H1 (cell line): ENCODE data around the gene SIGLEC15. TPM values are rescaled to one million over a fixed set of nuclear protein-coding genes. Genes with fewer than 3 reads are reported as not detected.

Experiments used
- CTCF ChIA-PET: fragments of 300-600 bp; sonication (Branson Sonifier 250); formaldehyde crosslinking; loops from one replicate; lab custom pipeline; 2021; ENCODE audit not compliant: partially characterized antibody; lab: Charles Lee
- POLR2A ChIA-PET: fragments of 300-600 bp; sonication (Branson Sonifier 250); formaldehyde crosslinking; loops from one replicate; lab custom pipeline; 2021; ENCODE audit warnings: inconsistent platforms; ENCODE audit not compliant: partially characterized antibody; lab: Charles Lee
- DNase-seq, 2 experiments: peaks; one replicate each; pipeline versions ENCODE4 v3.0.0 to v3.0.0-alpha.2; 2010 to 2022; ENCODE audit warnings: low spot score in 2 of 2, low read depth in 1 of 2, mixed read lengths in 1 of 2
- FAIRE-seq: peaks from 2 replicates; lab custom pipeline; 2011; peaks lifted over from hg19 to GRCh38; lab: Jason Lieb, UNC
- H2AFZ ChIP-seq: 2 replicates; pipeline ENCODE4 v1.8.1; 2012; ENCODE audit warnings: low read length, inconsistent platforms
- H2AK5ac ChIP-seq: 2 replicates; pipeline ENCODE4 v1.6.1; 2013; ENCODE audit warnings: low read depth, low read length
- H2BK120ac ChIP-seq: replicated peaks from 2 replicates; pipeline ENCODE3; 2013; ENCODE audit warnings: low read depth, low read length, inconsistent platforms
- H2BK12ac ChIP-seq: 2 replicates; pipeline ENCODE4 v1.6.1; 2013; ENCODE audit warnings: low read depth, low read length
- H2BK15ac ChIP-seq: 2 replicates; pipeline ENCODE4 v1.6.1; 2013; ENCODE audit warnings: low read length
- H2BK20ac ChIP-seq: 2 replicates; pipeline ENCODE4 v1.6.1; 2013; ENCODE audit warnings: low read length
- H2BK5ac ChIP-seq: 2 replicates; pipeline ENCODE4 v1.6.1; 2013; ENCODE audit warnings: low read depth, low read length
- H3K14ac ChIP-seq: 2 replicates; pipeline ENCODE4 v1.6.1; 2013; ENCODE audit warnings: inconsistent platforms; ENCODE audit not compliant: insufficient read length
- H3K18ac ChIP-seq: 2 replicates; pipeline ENCODE4 v1.6.1; 2013; ENCODE audit warnings: low read length; ENCODE audit errors: extremely low read depth
- H3K23ac ChIP-seq: 2 replicates; pipeline ENCODE4 v1.6.1; 2013; ENCODE audit warnings: inconsistent platforms; ENCODE audit not compliant: insufficient read length
- H3K23me2 ChIP-seq: 2 replicates; pipeline ENCODE4 v1.6.1; 2013; ENCODE audit warnings: low read depth, low read length
- H3K27ac ChIP-seq: 2 replicates; pipeline ENCODE4 v1.6.1; 2011; ENCODE audit warnings: low read depth, low read length, inconsistent platforms
- H3K27me3 ChIP-seq, 4 experiments: replicated peaks in 1 of 4; 1 replicate in 1 of 4; 2 replicates in 3 of 4; pipeline versions ENCODE4 v1.6.1 to v1.8.1; 2011 to 2013; ENCODE audit warnings: low read length in 3 of 4, mild to moderate bottlenecking in 3 of 4, inconsistent platforms in 2 of 4, mixed read lengths in 2 of 4, moderate library complexity in 1 of 4; ENCODE audit not compliant: control insufficient read depth in 3 of 4, insufficient read depth in 3 of 4; ENCODE audit errors: extremely low read depth in 1 of 4
- H3K36me3 ChIP-seq, 4 experiments: 2 replicates each; pipeline versions ENCODE4 v1.6.1 to v1.8.1; 2011 to 2013; ENCODE audit warnings: mild to moderate bottlenecking in 4 of 4, low read length in 3 of 4, moderate library complexity in 2 of 4, control low read depth in 1 of 4, inconsistent platforms in 1 of 4; ENCODE audit not compliant: insufficient read depth in 4 of 4, control insufficient read depth in 2 of 4
- H3K4ac ChIP-seq: replicated peaks from 2 replicates; pipeline ENCODE3; 2013; ENCODE audit warnings: low read length, low read depth, mixed read lengths, inconsistent platforms; ENCODE audit not compliant: insufficient read length
- H3K4me1 ChIP-seq, 4 experiments: replicated peaks in 1 of 4; 1 replicate in 1 of 4; 2 replicates in 3 of 4; pipeline versions ENCODE4 v1.6.1 to v1.8.1; 2011 to 2013; ENCODE audit warnings: low read length in 3 of 4, inconsistent platforms in 2 of 4, mixed read lengths in 1 of 4; ENCODE audit not compliant: insufficient read depth in 4 of 4, control insufficient read depth in 3 of 4
- H3K4me2 ChIP-seq, 2 experiments: 2 replicates each; pipeline versions ENCODE4 v1.6.1 to v1.8.1; 2011 to 2013; ENCODE audit warnings: low read depth in 2 of 2, low read length in 2 of 2, control low read depth in 1 of 2, inconsistent platforms in 1 of 2, mild to moderate bottlenecking in 1 of 2; ENCODE audit not compliant: insufficient read depth in 1 of 2
- H3K4me3 ChIP-seq, 4 experiments: fragments of 200-600, 300-600 bp in 1 of 4; sonication (generic), shearing (Covaris generic), sonication (Bioruptor Twin) in 1 of 4; 2 replicates each; pipeline versions ENCODE4 v1.5.1 to v1.8.1; 2011 to 2016; ENCODE audit warnings: low read length in 4 of 4, low read depth in 3 of 4, control low read depth in 2 of 4, inconsistent platforms in 2 of 4, mild to moderate bottlenecking in 2 of 4, mixed read lengths in 1 of 4, moderate library complexity in 1 of 4; ENCODE audit not compliant: insufficient read depth in 2 of 4; ENCODE audit errors: extremely low read depth in 1 of 4
- H3K56ac ChIP-seq: replicated peaks from 2 replicates; pipeline ENCODE3; 2013; ENCODE audit warnings: low read depth, mild to moderate bottlenecking, mixed read lengths, low read length, inconsistent platforms; ENCODE audit not compliant: insufficient read length
- H3K79me1 ChIP-seq: 2 replicates; pipeline ENCODE4 v1.6.1; 2013; ENCODE audit warnings: low read depth, low read length, control low read depth
- H3K79me2 ChIP-seq, 2 experiments: 2 replicates each; pipeline versions ENCODE4 v1.6.1 to v1.8.1; 2012 to 2013; ENCODE audit warnings: low read length in 2 of 2, mild to moderate bottlenecking in 2 of 2, inconsistent platforms in 1 of 2; ENCODE audit not compliant: insufficient read depth in 2 of 2, control insufficient read depth in 1 of 2
- H3K9ac ChIP-seq, 4 experiments: replicated peaks in 1 of 4; 1 replicate in 1 of 4; 2 replicates in 3 of 4; pipeline versions ENCODE4 v1.6.1 to v1.8.1; 2011 to 2013; ENCODE audit warnings: low read depth in 3 of 4, low read length in 3 of 4, control low read depth in 2 of 4, mild to moderate bottlenecking in 2 of 4, moderate library complexity in 2 of 4, inconsistent platforms in 1 of 4; ENCODE audit errors: extremely low read depth in 1 of 4
- H3K9me3 ChIP-seq, 2 experiments: 2 replicates each; pipeline versions ENCODE4 v1.6.1 to v1.8.1; 2012 to 2013; ENCODE audit warnings: mild to moderate bottlenecking in 2 of 2, moderate library complexity in 2 of 2, control low read depth in 1 of 2, inconsistent platforms in 1 of 2, low read depth in 1 of 2, low read length in 1 of 2, mixed read lengths in 1 of 2; ENCODE audit not compliant: insufficient read depth in 2 of 2
- H4K20me1 ChIP-seq, 2 experiments: replicated peaks in 1 of 2; 2 replicates each; pipeline versions ENCODE3 to v1.8.1; 2011 to 2013; ENCODE audit warnings: inconsistent platforms in 2 of 2, low read length in 2 of 2, mild to moderate bottlenecking in 1 of 2; ENCODE audit not compliant: insufficient read depth in 2 of 2, control insufficient read depth in 1 of 2
- H4K5ac ChIP-seq: 2 replicates; pipeline ENCODE4 v1.6.1; 2013; ENCODE audit warnings: low read length, low read depth, mixed read lengths, inconsistent platforms; ENCODE audit not compliant: insufficient read length
- H4K8ac ChIP-seq: 2 replicates; pipeline ENCODE4 v1.8.0; 2013; ENCODE audit warnings: mild to moderate bottlenecking, moderate library complexity, low read length, inconsistent platforms; ENCODE audit not compliant: insufficient read depth; ENCODE audit errors: extremely low read depth
- H4K91ac ChIP-seq: replicated peaks from 2 replicates; pipeline ENCODE3; 2013; ENCODE audit warnings: low read length, mixed read lengths, inconsistent platforms; ENCODE audit not compliant: insufficient read length
- BACH1 ChIP-seq: IDR thresholded peaks from 2 replicates; pipeline ENCODE4 v1.6.1; 2012; ENCODE audit warnings: low read length, improper control_type of control experiment
- BRCA1 ChIP-seq: IDR thresholded peaks from 2 replicates; pipeline ENCODE4 v1.6.1; 2012; ENCODE audit warnings: low read depth, low read length, improper control_type of control experiment
- CREB1 ChIP-seq: IDR thresholded peaks from 2 replicates; pipeline ENCODE4 v1.6.1; 2012; ENCODE audit warnings: inconsistent platforms
- GTF2F1 ChIP-seq: IDR thresholded peaks from 2 replicates; pipeline ENCODE4 v1.6.1; 2012; ENCODE audit warnings: low read depth, low read length, improper control_type of control experiment, borderline replicate concordance
- HDAC2 ChIP-seq, 2 experiments: fragments of 300-600 bp in 1 of 2; sonication (generic) in 1 of 2; IDR thresholded peaks; 2 replicates each; pipeline ENCODE4 v1.6.1; 2011 to 2012; ENCODE audit warnings: low read depth in 2 of 2, low read length in 2 of 2, mild to moderate bottlenecking in 2 of 2, moderate library complexity in 2 of 2, borderline replicate concordance in 1 of 2, inconsistent platforms in 1 of 2
- HDAC6 ChIP-seq: IDR thresholded peaks from one replicate; pipeline ENCODE4 v1.7.1; 2012; ENCODE audit warnings: low read depth, mild to moderate bottlenecking, inconsistent platforms, low read length, moderate library complexity
- PHF8 ChIP-seq: fragments of 200-600 bp; sonication (generic); conservative IDR thresholded peaks from 2 replicates; pipeline ENCODE4 v1.7.1; 2012; ENCODE audit warnings: low read depth, mild to moderate bottlenecking, inconsistent platforms, low read length, moderate library complexity
- POU5F1 ChIP-seq: IDR thresholded peaks from 2 replicates; pipeline ENCODE4 v1.6.1; 2011; ENCODE audit warnings: low read depth, mild to moderate bottlenecking, low read length, moderate library complexity
- SIN3A ChIP-seq, 2 experiments: IDR thresholded peaks in 1 of 2; conservative IDR thresholded peaks in 1 of 2; 2 replicates each; pipeline ENCODE4 v1.6.1; 2011 to 2012; ENCODE audit warnings: low read length in 2 of 2, improper control_type of control experiment in 1 of 2, low read depth in 1 of 2, mild to moderate bottlenecking in 1 of 2
- SP2 ChIP-seq: IDR thresholded peaks from 2 replicates; pipeline ENCODE4 v1.6.1; 2012; ENCODE audit warnings: mild to moderate bottlenecking, low read length, inconsistent platforms
- SRF ChIP-seq: IDR thresholded peaks from 2 replicates; pipeline ENCODE4 v1.6.1; 2011; ENCODE audit warnings: mild to moderate bottlenecking, low read depth, low read length, moderate library complexity
- SUZ12 ChIP-seq: fragments of 200-600 bp; sonication (generic); IDR thresholded peaks from 2 replicates; pipeline ENCODE4 v1.6.1; 2012; ENCODE audit warnings: mild to moderate bottlenecking, inconsistent platforms, low read length, moderate library complexity, mixed read lengths
- USF2 ChIP-seq: IDR thresholded peaks from 2 replicates; pipeline ENCODE4 v1.6.1; 2011; ENCODE audit warnings: low read length, improper control_type of control experiment
- YY1 ChIP-seq: IDR thresholded peaks from 2 replicates; pipeline ENCODE4 v1.6.1; 2011; ENCODE audit warnings: low read depth, mild to moderate bottlenecking, low read length
- WGBS, 2 experiments: shearing (Covaris generic) in 1 of 2; methylation state at CpG; one replicate each; pipeline versions ENCODE4 v1.1.6 to v1.1.7; 2013 to 2015; ENCODE audit warnings: low lambda C conversion rate in 2 of 2, mixed read lengths in 2 of 2, inconsistent platforms in 1 of 2, low coverage in 1 of 2, missing lambda C conversion rate in 1 of 2; ENCODE audit not compliant: insufficient replicate concordance in 2 of 2, insufficient coverage in 1 of 2, insufficient read length in 1 of 2; ENCODE audit errors: extremely low coverage in 1 of 2, missing lambda C conversion rate in 1 of 2; 5-methylcytosine and 5-hydroxymethylcytosine counted together
- polyA plus RNA-seq, 7 experiments: library from polyadenylated mRNA; depleted of rRNA in 3 of 7; stranded (reverse) in 5 of 7; unstranded in 2 of 7; fragments of >200 nt in 5 of 7; fragments of 200-250 nt in 2 of 7; gene quantifications; 1 replicate in 5 of 7; 2 replicates in 1 of 7; 4 replicates in 1 of 7; pipeline versions ENCODE4 v1.2.1 to v1.2.3, GENCODE V29; 2011 to 2013; ENCODE audit warnings: missing spikeins in 2 of 7, mixed read lengths in 2 of 7
- total RNA-seq: library from RNA; stranded (reverse); fragmentation: NEBNext Ultra II Directional; extraction: Animal tissue kit (Norgen Biotek cat#: 25700); gene quantifications from 2 replicates; pipeline ENCODE4 v1.2.1, GENCODE V29; 2021

SIGLEC15 gene
- total and polyA plus RNA-seq, 2 of the 8 experiments (the other 6 are each of a cell fraction or from before 2014, with no cell fraction given), result 0.20 to 0.37 TPM

- H3K36me3 ChIP-seq, result peaks cover 0 to 3% (median 2%) of the 10 kb centered on the region in 4 experiments; a peak in 3 of 8 replicates
- H3K14ac ChIP-seq, result no peak overlapping the region
- H2AFZ ChIP-seq, result no peak overlapping the region
- no peak for FAIRE-seq
- H2AK5ac ChIP-seq, result no peak overlapping the region
- H3K4me1 ChIP-seq, result no peaks in the 10 kb centered on the region
- H3K56ac ChIP-seq, result no peak overlapping the region
- WGBS, 2 experiments, result 85% methylated on average over 10 of the region's 10 CpGs; no CpG with 5 or more reads in 1 of the 2 experiments
- H3K9ac ChIP-seq, result no peak overlapping the region
- no peaks in the 10 kb centered on the region for H3K79me1 ChIP-seq
- no peak overlapping the region for H3K27ac ChIP-seq
- DNase-seq, result peak in 1 of 2 experiments; percentile 56
- H2BK5ac ChIP-seq, result no peak overlapping the region
- no peak overlapping the region for H4K91ac ChIP-seq
- H3K4ac ChIP-seq, result no peak overlapping the region
- CTCF ChIA-PET, result interaction anchor here (0.6 to 5.2 kb wide), 31 partner anchors 9 to 234 kb away, joined by 3 to 41 read pairs (median 4); partner anchors contain the start of gene SLC14A1
- H3K18ac ChIP-seq, result no peak overlapping the region
- H2BK120ac ChIP-seq, result no peak overlapping the region
- no peak overlapping the region for H3K4me2 ChIP-seq
- H2BK12ac ChIP-seq, result no peak overlapping the region
- H4K8ac ChIP-seq, result no peak overlapping the region
- H3K79me2 ChIP-seq, result no peaks in the 10 kb centered on the region
- H3K27me3 ChIP-seq, result no peaks in the 10 kb centered on the region
- H3K9me3 ChIP-seq, result no peaks in the 10 kb centered on the region
- H4K5ac ChIP-seq, result no peak overlapping the region
- H2BK15ac ChIP-seq, result no peak overlapping the region
- H4K20me1 ChIP-seq, result no peaks in the 10 kb centered on the region
- POLR2A ChIA-PET, result no interaction called here
- H3K23me2 ChIP-seq, result no peaks in the 10 kb centered on the region
- H3K23ac ChIP-seq, result no peak overlapping the region
- no peak overlapping the region for H3K4me3 ChIP-seq
- no peak overlapping the region for H2BK20ac ChIP-seq
- TF ChIP-seq SUZ12 (no peak), BACH1 (no peak), SRF (no peak), BRCA1 (no peak), HDAC2 (IDR thresholded peaks at IDR 0.05; ENCODE audit: borderline replicate concordance in 1 of 2, low read depth in 2 of 2, low read length in 2 of 2) (no peak), PHF8 (no peak), CREB1 (no peak), USF2 (no peak), SIN3A (conservative IDR thresholded peaks at IDR 0.05 in 1 of 2, IDR thresholded peaks at IDR 0.05 in 1 of 2; ENCODE audit: low read depth in 1 of 2, low read length in 2 of 2) (no peak), HDAC6 (no peak), YY1 (0 out of 2 replicates have a peak, but pooled peaks have one; percentile 12), GTF2F1 (no peak), SP2 (no peak), POU5F1 (no peak)
Measured at GRCh38 chr18:45850021-45850420, 24.5 kb downstream of the SIGLEC15 start.
